ENCODE measurements around the gene ATOSB. TPM values are rescaled to one million over a fixed set of nuclear protein-coding genes. Genes with fewer than 3 reads are reported as not detected.

Gene ATOSB
- total RNA-seq, 2 donors from 2014 or later = 2.3 to 6.6 TPM

DNA sequence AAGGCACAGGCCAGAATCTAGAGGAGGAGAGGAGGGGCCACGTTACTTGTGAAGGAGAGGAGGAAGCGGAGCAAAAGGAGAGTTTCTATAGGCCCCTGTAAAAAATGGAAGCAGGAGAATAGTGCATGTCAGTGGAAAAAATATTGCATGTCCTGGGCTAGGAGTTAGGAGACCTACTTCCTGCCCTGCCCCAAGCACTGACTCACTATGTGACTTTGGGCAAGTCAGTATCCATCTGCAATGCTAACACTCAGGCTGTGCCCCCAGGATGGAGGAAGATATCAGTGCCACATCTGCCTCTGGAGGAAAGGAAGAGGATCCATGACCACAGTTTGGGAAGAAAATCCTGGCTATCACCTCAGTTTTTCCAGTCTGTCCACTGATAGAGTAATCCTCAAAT is 26.2 kb downstream of the ATOSB start:
- Histone ChIP-seq H3K4me1 (no peaks in the 10 kb centered on the region), H3K36me3 (replicated peaks in 1 of 2; ENCODE audit: insufficient read depth in 1 of 2, low read depth in 2 of 2) (peaks cover 0 to 21% of the 10 kb centered on the region in 2 donors), H3K4me3 (no peak overlapping the region), H3K27ac (no peak overlapping the region), H3K9me3 (no peaks in the 10 kb centered on the region), H3K27me3 (no peaks in the 10 kb centered on the region)
- TF ChIP-seq POLR2A (IDR thresholded peaks at IDR 0.05) (no peak), CTCF (IDR thresholded peaks at IDR 0.05) (no peak)
- DNase-seq = no peak
- no peak for ATAC-seq
- intact Hi-C loops (cut with DNase I) = no loop called here
- WGBS, 2 donors = 91 to 94% methylated on average over 2 of the region's 2 CpGs

DNA sequence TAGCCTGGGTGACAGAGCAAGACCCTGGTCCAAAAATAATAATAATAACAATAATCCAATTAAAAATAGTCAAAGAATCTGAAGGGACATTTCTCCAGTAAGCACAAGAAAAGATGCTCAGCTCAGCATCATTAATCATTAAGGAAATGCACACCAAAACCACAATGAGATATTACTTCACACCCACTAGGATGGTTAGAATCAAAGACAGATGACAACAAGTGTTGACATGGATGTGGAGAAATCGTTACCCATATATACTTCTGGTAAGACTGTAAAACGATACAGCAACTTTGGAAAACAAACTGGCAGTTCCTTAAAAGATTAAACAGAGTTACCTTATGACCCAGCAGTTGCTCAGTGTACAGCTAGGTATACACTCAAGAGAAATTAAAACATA is 30.6 kb downstream of the ATOSB start:
- Histone ChIP-seq H3K27ac (no peak overlapping the region), H3K4me3 (no peak overlapping the region), H3K9me3 (no peaks in the 10 kb centered on the region), H3K4me1 (peaks cover 4% of the 10 kb centered on the region), H3K36me3 (replicated peaks in 1 of 2; ENCODE audit: insufficient read depth in 1 of 2, low read depth in 2 of 2) (peaks cover 0 to 16% of the 10 kb centered on the region in 2 donors), H3K27me3 (no peaks in the 10 kb centered on the region)
- WGBS, 2 donors = 74 to 80% methylated on average over 2 of the region's 2 CpGs
- intact Hi-C loops (cut with DNase I) = no loop called here
- DNase-seq (no peak), ATAC-seq (no peak)
- TF ChIP-seq CTCF (IDR thresholded peaks at IDR 0.05) (no peak), POLR2A (IDR thresholded peaks at IDR 0.05) (no peak)

- DNase-seq (peak; percentile 87 to 92 (median 90)), ATAC-seq (peak; percentile 97)
- TF ChIP-seq CTCF (IDR thresholded peaks at IDR 0.05) = peak in 1 of 7 experiments; percentile 23
- peak; percentile 12 to 53 (median 53) for TF ChIP-seq POLR2A (IDR thresholded peaks at IDR 0.05)
- peak within 1 kb of the TSS; percentile 84 to 95 for H3K4me3 ChIP-seq
- peak within 1 kb of the TSS; percentile 41 to 81 (median 64) for H3K27ac ChIP-seq
- intact Hi-C loops (cut with DNase I) = no loop called here
- H3K9me3 ChIP-seq = no peaks in the 10 kb centered on the region
- 0% methylated on average over 12 to 67 of the region's 67 CpGs for WGBS, 2 donors
- H3K36me3 ChIP-seq (replicated peaks in 1 of 2; ENCODE audit: insufficient read depth in 1 of 2, low read depth in 2 of 2) = no peaks in the 10 kb centered on the region
- H3K4me1 ChIP-seq = peaks cover 20% of the 10 kb centered on the region
- no peaks in the 10 kb centered on the region for H3K27me3 ChIP-seq
These were observed 36.0 kb downstream of the ATOSB start, which contains the start of gene FANCG for GRCh38 chr9:35079426-35080341. Gene FANCG, minus strand, starts transcription at chr9:35079942. Its CDS starts 418 bp downstream, at chr9:35079524.

DNA sequence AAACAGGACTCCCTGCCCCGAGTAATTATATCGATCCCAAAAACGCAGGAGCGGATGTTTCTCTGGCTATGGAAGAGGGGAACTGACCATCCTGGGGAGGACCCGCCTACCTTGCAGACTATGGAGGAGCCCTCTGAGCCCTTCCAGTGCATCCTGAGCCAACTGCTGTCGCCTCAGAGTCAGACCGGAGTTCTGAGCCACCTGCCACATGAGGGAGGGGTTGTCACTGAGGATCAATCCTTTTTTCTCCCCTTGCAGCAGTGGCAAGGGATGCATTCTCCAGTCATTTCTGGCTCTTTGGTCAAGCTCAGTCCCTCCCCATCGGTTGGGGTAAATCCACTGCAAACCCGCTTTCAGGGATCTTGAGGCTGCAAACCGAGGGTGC is 36.6 kb downstream of the ATOSB start:
- H3K36me3 ChIP-seq (replicated peaks in 1 of 2; ENCODE audit: insufficient read depth in 1 of 2, low read depth in 2 of 2) = no peaks in the 10 kb centered on the region
- H3K4me1 ChIP-seq = peaks cover 20% of the 10 kb centered on the region
- no peaks in the 10 kb centered on the region for H3K27me3 ChIP-seq
- TF ChIP-seq CTCF (IDR thresholded peaks at IDR 0.05) = no peak
- no peak for TF ChIP-seq POLR2A (IDR thresholded peaks at IDR 0.05)
- WGBS, 2 donors = 1 to 7% methylated on average over 9 to 10 of the region's 10 CpGs
- no peaks in the 10 kb centered on the region for H3K9me3 ChIP-seq
- DNase-seq = no peak
- intact Hi-C loops (cut with DNase I) = no loop called here
- H3K4me3 ChIP-seq = peak overlapping the region; percentile 84 to 95
- peak overlapping the region in 3 of 4 donors; percentile 41 to 81 (median 65) for H3K27ac ChIP-seq
- no peak for ATAC-seq
